Hepatocyte (in vitro differentiated cells): ENCODE measurements around the gene UBN1.

ENCODE experiments used
- EZH2 ChIP-seq: fragments of 200-600 bp; sonication (generic); IDR thresholded peaks from 2 replicates; pipeline ENCODE4 v1.6.1; 2016; ENCODE audit warnings: antibody characterized with exemption, mild to moderate bottlenecking, borderline replicate concordance
- EZH2phosphoT487 ChIP-seq: fragments of 200-600 bp; sonication (generic); IDR thresholded peaks from one replicate; pipeline ENCODE4 v1.6.1; 2018; ENCODE audit warnings: antibody characterized with exemption, mild to moderate bottlenecking, low read depth, moderate library complexity; ENCODE audit not compliant: unreplicated experiment, severe bottlenecking
- TF ChIP-seq, protein P1 (sequence below): fragments of 200-600 bp; sonication (generic); IDR thresholded peaks from 2 replicates; pipeline ENCODE4 v1.5.1; 2016; ENCODE audit warnings: antibody characterized with exemption, mild to moderate bottlenecking; ENCODE audit not compliant: poor library complexity

GRCh38 chr16:4868535-4868934 lies 21.3 kb downstream of the UBN1 start:
- TF ChIP-seq, protein P1, sequence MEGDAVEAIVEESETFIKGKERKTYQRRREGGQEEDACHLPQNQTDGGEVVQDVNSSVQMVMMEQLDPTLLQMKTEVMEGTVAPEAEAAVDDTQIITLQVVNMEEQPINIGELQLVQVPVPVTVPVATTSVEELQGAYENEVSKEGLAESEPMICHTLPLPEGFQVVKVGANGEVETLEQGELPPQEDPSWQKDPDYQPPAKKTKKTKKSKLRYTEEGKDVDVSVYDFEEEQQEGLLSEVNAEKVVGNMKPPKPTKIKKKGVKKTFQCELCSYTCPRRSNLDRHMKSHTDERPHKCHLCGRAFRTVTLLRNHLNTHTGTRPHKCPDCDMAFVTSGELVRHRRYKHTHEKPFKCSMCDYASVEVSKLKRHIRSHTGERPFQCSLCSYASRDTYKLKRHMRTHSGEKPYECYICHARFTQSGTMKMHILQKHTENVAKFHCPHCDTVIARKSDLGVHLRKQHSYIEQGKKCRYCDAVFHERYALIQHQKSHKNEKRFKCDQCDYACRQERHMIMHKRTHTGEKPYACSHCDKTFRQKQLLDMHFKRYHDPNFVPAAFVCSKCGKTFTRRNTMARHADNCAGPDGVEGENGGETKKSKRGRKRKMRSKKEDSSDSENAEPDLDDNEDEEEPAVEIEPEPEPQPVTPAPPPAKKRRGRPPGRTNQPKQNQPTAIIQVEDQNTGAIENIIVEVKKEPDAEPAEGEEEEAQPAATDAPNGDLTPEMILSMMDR: no peak
- TF ChIP-seq EZH2phosphoT487 (no peak), EZH2 (no peak)
